AG20443 (cell line): ENCODE measurements around the gene CRTAC1.
"Not testable (repeated sequence)": the region's sequence is repeated elsewhere in the genome, so short reads cannot be mapped to it uniquely, and the experiment has no call there.

ENCODE experiments used
- DNase-seq: peaks from one replicate; pipeline ENCODE4 v3.0.0; 2012; ENCODE audit warnings: low spot score, mixed read lengths

Gene CRTAC1

DNA sequence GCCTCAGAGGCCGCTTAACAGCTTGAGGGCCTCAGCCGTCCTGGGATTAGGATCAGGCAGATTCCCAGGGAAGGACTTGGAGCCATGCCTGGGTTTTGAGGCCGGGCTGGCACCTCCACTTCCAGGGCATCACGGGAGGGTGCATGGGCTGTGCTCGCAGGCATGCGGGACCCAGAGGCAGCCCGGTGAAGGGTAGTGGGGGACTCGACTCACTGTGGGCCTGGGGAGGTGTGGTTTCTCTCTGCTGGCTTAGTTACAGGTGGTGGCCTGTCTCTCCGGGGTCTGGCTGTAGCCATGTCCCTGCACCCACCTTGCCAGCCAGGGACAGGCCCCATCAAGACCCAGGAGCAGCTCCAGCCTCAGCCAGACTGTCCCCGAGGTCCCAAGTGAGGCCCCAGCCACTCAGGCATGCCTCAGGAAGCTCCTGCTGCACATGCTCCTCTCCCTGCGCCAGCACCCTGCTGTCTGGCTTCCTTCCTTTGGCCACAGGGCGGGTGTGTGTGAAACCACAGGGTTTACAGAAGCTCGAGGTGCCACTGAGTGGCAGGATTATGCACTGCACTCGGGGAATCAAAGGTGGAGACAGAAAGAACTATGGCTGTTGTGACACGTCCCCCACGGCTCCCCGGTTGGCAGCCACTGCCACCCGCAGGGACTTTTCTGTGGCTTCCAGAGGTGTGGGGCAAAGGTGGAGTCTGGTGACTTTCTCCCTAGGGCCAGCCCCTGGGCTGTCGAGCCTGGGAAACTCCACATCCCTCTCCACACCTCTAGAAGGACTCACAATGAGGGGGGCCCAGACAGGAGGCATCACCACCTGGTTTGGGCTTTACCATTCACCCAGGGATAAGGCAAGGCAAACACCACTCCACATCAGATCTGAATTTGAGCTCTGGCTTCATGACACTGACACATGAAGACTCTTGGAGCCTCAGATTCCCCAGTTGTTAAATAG, 161.1 kb downstream of the CRTAC1 start:
- DNase-seq = peak; percentile 93

DNA sequence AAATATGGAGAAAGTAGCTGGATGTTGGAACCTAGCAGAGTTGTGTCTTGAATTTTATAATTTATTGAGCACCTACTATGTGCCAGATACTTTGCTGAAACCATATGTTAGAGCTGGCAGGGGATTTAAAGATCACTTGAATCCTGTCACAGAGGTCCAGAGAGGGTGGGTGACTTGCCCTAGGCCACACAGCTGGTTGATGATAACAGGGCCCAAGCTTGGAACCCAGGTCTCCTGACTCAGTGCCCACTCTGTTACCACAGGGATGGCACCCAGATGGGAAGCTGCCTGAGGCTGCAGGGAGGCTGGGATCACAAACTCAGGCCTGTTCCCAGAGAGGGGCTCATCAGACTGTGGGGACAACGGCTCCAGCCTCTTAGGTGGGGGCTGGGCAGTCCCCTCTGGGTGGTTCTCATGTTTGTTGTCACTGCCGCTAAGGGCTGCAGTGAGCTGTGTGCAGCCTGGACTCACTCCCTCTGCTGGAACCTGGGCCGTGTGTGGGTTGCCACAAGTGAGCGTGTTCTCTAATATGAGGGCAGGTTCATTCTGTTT, 162.2 kb downstream of the CRTAC1 start:
- DNase-seq = no peak

DNA sequence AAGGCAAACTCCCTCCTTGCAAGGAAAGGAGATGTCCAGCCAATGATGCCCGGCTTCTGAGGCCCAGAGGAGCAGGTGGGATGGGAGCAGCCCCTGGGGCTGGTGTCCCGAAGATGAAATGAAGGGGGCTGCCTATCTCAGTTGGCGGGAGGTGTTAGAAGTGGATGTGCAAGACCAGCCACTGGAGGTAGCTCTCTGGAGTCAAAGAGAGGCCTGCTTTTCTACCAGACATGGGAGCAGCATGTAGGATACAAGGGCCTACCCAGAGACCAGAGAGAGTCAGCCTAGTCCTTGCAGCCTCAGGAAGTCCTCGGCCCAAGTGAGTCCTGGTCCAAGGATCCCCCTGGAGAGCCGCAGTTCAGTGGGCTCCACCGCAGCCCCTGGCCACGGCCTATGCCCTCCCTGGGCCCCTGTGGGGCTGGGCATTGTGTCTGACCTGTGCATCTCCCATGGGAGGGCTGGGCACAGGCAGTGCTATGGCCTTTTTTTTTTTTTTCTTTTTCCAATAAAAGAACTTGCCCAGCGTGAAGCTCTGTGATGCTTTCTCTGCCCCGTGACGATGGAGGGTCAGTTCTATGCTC, 163.1 kb downstream of the CRTAC1 start:
- DNase-seq = no peak

DNA sequence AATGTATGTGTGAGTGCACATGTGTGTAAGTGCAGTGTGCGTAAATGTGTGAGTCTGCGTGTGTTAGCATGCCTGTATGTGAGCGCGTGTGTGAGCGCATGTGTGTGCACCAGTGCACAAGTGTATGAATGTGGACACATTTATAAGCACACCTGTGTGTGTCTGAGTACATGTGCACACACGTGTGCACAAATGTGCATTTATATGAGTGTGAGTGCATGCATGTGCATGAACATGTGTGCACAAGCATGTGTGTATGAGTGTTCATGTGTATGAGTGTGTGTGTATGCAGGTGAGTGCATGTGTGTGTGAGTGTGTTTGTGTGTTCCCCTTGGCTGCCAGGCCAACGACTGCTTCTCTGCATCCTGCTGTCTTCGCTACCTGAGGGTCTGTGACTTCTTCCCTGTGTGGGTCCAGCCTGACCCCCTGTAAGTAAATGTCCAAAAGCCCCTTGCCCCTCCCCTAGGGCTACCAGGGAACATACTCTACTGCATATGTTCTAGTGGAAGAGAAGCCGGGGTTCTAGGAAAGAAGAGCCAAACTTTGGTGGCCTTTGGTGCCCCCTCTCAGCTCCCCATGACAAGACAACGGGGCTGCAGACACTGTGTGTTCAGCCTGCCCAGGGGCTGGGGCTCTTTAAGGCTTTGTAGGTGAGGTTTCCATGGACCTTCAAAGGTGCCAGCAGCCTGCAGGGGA, 163.7 kb downstream of the CRTAC1 start:
- DNase-seq = no peak

DNA sequence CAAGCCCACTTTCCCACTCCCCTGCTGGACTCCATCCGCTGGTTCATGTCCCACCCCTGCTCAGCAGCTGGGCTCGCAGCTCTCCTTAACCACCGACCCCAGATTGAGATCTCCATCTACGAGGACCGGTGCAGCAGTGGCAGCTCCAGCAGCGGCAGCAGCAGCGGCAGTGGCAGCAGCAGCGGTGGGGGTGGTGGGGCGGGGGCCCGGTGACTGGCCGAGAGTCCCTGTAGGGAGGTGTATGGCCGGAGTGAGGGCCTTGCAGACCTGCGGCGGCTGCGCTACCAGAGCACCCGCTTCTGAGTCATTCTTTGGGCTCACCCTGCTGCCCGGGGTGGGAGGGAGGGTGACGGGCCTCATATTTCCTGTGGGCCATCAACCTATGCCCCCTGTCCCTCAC, 164.9 kb downstream of the CRTAC1 start:
- DNase-seq = no peak

DNA sequence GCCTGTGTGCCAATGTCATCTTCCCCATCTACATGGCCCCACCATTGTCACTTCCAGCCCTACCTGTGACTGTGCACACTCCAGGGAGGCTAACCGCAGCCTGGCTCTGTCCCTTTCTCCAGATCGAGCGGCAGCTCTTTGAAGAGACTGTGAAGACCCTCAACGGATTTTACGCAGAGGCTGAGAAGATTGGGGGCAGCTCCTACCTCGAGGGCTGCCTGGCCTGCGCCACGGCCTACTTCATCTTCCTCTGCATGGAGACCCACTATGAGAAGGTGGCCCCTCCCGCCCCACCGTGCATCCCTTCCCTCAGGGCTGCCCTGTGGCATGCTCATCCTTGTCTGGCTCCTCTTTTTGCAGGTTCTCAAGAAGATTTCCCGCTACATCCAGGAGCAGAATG, 166.6 kb downstream of the CRTAC1 start:
- DNase-seq = no peak

DNA sequence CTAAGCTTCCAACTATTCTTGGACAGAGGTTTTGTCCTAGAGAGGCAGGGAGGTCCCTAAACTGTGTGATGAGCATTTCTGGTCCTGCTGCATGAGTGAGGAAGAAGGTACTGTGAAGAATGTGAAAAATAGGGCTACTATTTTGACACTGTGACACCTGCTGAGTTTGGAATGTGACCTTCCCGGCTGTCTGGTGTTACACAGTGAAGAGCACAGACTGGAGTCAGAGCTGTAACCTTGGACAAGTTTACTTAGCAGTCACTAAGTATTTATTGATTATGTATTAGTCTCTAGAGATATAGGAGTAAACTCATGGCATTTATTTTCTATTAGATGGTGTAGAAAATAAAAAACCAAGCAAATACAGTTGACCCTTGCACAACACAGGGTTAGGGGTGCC, 168.5 kb downstream of the CRTAC1 start:
- DNase-seq = no peak

DNA sequence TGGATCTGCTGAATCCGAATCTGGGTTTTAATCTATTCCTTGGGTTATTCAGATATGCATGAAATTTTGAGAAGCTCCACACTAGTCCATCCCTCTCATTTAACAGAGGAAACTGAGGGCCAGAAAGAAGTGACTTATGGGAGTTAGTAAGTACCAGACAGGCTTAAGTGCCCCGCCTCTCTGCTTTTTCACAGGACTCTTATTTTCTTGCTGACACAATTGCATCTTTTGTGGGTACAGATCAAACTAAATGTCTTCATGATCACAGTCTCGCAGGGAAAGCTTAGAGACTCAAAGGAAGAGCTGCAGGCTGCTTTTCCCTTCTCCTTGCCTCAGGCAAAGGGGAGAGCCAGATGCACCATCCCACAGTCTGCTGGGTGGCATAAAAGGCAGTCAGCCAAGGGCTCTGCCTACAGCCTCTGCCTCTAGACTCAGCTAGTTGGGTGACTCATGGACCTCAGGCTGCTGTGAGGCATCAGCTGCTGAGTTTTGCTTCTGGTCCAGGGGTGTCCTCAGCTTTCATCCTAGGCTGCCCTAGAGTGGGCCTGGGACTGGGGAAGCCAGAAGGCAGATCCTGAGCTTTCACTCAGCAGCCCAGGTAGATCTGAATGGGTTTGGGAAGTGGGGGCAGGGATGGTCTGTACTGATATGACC, 169.2 kb downstream of the CRTAC1 start:
- peak; percentile 85 for DNase-seq

DNA sequence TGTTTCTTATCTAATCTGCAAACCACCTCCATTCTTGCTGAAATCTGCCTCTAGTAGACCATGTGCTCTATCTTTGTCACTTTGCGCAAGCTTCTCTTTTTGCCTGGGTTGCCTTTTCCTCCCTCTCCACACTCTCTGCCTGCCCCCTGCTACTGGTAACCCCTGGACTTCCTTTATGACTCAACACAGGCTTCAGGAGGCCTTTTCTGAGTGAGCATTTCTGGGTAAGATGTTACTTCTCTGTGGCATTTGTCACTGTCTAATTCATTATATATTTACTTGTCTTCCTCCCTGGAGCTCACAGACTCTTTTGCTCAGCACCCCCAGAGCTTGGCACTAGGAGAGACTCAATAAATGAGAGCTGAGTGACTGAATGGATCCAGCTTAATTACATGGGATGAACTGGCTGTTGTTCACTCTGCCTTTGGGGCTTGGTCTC, 172.4 kb downstream of the CRTAC1 start:
- DNase-seq = no peak

DNA sequence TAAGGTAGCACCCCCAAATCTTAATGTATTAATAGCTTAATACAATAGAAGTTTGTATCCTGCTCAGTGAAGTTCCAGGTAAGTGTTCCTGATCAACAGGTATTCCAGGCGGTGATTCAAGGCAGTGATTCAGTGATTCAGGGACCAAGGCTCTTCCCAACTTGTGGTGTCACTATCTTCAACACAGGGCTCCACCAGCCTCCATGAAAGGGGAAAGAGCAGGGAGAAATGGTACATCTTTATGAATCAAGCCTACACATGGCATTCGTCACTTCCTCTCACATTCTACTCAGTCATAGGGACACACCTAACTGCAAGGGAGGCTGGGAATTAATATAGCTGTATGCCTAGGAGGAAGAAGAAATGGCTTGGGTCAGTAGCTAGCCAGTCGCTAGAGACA, 175.7 kb downstream of the CRTAC1 start:
- DNase-seq = no peak

DNA sequence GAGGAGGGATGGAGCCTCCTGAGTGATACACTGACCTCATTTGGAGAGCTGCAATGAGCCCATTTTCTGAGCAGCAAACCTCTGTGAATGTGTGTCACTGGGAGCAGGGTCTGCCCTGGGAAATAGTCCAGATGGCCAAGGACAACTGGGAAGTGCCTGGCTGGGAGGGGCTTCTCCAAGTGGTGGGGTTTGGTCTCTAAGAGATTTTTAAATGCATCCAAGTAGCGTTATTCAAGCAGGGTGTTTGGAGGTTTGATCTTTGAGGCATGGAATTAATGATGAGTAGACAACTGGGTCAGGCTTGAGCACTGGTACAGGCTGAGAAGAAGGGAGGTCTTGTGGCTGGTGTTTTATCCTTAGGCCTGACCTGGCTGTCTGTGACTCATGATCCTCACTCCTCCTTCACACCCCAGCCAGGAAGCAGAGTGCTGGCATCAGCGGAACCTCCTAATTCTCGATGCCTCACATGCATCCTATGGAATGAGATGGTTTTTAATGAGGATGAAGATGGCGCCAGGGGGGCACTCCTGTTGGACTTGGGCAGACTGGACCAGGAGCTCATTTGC, 177.5 kb downstream of the CRTAC1 start:
- DNase-seq = no peak

DNA sequence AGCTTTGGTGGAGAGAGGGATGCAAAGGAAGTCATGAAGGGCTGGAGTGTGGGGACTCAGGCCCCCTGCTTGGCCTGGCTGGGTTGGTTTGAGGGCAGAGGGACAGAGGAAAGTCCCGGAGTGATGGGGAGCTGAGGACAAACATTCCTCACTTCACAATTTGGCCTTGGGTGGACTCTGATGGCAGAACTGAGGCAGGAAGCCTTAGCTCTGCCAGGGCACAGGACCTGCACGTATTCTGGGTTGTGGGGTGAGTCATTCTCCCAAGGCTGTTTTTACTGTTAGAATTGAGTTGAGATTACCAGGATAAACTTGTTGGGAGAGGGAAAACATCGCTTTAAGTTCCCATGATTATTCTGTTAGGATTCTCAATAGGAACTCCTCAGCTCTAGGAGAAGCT, 178.1 kb downstream of the CRTAC1 start:
- DNase-seq = no peak

DNA sequence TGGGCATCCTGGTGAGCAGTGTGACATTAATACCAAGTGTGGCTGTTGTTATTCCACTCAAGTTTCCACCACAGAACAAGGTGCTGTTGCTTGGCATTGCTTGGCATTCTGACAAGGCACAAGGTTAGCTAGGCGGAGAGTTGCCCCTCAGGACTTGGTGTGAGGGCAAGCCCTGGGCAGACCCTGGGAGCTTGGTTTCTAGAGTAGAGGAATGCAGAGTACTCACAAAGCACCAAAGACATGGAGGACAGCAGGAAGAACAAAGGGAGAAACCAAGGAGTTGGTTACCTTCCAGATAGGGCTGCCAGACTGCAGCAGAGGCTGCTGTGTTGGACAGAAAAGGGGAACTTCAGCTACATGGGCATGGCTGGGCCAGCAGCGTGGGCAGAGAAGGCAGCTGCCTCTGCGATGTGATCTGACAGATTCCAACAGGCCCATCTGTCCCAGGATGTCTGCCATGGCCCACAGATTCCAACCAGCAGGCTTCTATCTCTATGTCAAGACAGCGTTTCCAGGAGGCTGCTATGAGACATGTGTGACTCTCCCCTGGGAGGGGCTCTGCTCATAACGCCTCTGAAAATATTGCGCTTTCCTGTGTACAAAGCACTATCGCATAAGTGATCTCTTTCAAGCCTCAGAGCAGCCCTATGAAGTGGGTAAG, 178.9 kb downstream of the CRTAC1 start:
- DNase-seq = no peak

DNA sequence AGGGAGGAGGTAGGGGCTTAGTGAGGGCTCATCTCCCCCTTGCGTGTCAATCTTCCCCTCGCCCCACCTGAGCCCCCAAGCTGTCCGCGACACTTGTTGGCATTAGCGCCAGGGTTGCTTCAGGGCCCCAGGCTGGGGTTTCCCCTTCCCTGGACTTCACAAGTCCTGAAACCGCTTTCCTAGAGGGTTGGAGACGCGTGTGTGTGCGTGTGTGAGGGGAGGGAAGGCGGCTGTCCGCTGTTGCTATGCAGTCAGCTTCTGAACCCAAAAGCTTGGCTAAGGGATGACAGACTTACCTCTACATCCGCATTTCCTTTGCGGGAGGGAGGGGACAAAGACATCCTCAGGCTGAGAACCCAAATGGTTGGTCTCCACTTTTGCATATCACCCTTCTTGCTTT, 180.0 kb downstream of the CRTAC1 start:
- DNase-seq = no peak

DNA sequence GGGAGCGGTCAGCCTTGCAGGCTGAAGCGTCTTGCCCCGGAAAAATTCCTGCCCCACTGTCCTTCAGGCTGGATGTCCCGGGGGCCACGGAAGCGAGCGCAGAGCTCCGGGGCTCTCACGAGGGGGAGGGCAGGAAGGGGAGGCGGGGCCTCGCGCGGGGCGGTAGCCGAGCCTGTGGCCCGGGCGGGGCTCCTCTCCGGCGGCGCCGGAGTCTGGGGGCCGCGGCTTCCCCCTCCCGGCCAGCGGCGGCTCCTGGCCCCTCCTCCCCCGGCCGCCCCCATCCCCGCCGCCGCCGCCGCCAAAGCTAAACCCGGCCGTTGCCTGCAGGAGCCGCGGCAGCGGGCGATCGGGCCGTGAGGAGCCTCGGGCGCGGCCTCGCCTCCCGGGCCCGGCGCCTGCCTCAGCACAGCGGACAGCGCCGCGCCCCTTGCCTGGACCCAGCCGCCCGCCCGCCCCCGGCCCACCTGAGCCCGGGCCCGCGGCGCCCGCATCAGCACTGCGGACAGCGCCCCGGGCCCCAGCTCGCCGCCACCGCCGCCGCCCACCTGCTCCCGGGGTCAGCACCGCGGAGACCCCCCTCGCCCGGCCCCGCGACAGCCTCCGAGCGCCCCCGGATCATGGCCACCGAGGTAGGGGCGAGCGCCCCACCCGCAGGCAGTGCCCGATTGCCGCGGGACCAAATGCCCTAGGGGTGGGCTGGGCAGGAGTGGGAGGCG, 180.6 kb downstream of the CRTAC1 start, which contains the start of gene GOLGA7B:
Gene GOLGA7B (plus strand): TSS at position 157 of the 716 bp plus-strand sequence. CDS start 461 bp downstream, at position 618.
- peak; percentile 78 for DNase-seq

DNA sequence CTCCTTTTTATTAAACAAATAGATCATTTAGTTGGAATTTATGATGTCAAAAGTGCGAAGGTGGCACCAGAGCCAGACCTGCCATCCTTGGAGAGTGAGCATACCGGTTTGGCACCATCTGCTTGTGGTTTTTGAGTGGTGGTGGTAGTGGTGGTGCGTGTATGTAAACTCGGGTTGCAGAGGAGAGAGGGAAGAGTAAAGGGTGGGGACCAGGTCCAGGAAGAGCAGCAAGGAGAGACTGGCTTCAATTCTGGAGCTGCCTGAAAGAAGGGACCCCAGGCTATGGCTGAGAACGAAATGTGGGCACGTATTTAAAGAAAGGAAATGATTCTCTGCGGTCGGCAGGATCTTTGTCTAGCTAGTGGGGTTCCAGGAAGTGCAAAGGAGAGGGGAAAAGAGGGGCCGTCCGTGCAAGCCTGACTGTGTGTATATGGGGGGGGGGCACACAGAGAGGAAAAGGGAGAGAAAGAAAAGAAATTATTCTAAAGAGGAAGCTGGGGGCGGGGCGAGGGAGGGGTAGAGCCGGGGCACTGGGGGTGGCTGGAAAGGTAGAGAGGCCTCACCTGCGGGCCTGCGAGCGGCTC, 181.2 kb downstream of the CRTAC1 start:
- no peak for DNase-seq

DNA sequence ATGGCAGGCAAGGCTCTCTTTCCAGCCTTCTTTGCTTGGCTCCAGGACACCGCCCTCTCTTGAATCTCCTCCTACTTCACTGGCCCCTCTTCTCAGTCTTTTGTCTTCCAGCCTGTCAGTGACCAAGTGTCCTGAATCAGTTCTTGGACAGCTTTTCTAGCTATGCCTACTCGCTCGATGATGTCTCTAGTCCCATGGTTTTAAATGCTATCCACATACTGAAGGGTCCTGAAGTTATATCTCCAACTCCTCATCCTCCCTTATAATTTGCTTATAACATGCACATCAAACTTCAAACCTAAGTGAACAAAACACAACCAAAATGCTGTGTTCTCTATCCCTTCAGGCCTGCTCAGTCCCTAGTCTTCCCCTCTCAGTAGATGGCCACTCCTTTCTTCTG, 185.7 kb downstream of the CRTAC1 start:
- DNase-seq = no peak

DNA sequence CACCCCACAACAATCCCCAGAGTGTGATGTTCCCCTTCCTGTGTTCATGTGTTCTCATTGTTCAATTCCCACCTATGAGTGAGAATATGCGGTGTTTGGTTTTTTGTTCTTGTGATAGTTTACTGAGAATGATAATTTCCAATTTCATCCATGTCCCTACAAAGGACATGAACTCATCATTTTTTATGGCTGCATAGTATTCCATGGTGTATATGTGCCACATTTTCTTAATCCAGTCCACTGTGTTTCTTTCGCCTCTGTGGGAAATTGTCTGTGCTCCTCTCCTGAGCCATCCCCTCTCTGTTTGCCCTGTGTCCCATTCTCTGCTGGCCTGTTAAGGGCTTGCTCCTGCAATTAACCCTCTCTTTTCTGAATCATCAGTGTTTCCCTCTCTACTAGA, 186.4 kb downstream of the CRTAC1 start:
- not testable (repeated sequence) for DNase-seq

DNA sequence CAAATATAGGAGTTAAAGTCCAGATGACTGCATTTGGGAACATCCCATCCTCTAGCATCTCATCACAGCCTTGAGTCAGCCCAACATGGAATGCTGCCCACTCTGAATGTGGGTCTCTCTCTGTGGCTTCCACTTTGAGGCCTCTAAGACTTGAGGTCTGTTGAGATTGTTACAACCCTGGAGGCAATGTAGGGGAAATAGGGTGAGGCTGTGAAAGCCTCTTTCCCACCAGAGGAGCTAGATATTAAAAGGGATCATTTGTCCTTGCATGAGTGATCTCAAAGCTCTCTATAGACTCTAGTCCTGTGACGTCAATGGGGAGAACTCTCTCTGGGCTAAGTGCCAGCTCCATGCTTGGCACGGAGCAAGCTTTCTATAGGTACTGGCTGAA, 187.1 kb downstream of the CRTAC1 start:
- DNase-seq = no peak

DNA sequence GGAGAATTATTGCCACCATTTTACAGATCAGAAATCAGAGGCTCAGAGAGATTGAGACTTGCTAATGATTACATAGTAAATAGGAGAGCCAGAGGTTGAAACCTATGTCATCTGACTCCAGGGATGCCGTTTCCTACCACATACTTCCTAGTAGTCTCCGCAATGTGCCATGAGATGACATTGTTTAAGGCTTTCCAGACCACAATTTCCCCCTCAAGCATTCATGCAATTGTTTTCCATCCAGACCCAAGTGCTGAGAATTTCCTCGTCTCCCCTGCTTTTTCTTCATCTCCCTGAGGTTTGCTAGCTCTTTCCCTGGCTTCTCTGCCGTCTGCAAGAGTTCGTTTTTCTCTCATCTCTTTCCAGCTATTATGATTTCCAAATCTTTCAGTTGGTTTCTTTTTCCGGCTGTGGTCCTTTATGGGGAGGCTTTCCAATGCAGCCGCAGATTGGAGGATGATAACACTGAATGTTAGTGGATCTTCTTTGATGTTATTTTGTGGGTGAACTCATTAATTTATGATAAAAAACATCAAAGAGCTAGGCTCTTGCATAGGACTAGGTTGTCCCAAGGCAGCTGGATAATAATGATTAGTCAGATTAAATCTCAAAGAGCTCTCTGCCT, 187.7 kb downstream of the CRTAC1 start:
- no peak for DNase-seq
